Measurements from ENCODE around the gene SPART.

SPART gene

GRCh38 chr13:36346222-36347083, at the start of gene SPART:
SPART (minus strand) TSS chr13:36346394; CDS start chr13:36335830, 10,564 bp downstream.
- Mint-ChIP-seq H3K36me3 (no peaks in the 10 kb centered on the region), H3K27me3 (peaks cover 19% of the 10 kb centered on the region), H3K27ac (peak within 1 kb of the TSS; percentile 86), H3K9me3 (no peaks in the 10 kb centered on the region), H3K4me1 (peaks cover 13% of the 10 kb centered on the region), H3K4me3 (peak within 1 kb of the TSS; percentile 84)
- peak; percentile 92 for ATAC-seq

DNA sequence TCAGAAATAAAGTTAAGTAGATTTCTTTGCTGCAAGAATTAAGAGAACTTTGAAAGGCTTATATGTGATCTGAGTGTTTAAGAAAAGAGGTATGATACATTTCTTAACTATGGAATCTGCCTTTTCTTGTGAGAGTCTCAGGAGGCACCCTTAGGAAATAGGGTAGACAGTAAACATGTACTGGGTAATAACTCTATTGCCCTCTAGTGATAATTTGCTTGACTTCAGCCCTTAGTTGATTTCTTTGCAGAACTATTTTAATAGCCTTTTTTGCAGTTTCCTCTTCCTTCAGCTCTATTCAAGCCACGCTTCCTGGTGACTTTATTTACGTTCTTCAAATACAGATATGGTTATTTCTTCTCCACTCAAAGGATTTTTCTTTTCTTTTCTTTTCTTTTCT, 49.1 kb upstream of the SPART start:
- Mint-ChIP-seq H3K4me1 (no peaks in the 10 kb centered on the region), H3K27ac (no peak overlapping the region), H3K4me3 (no peak overlapping the region), H3K9me3 (peaks cover 4% of the 10 kb centered on the region), H3K36me3 (no peaks in the 10 kb centered on the region), H3K27me3 (no peaks in the 10 kb centered on the region)
- no peak for ATAC-seq

GRCh38 chr13:36385489-36385888, 39.3 kb upstream of the SPART start:
- H3K27ac Mint-ChIP-seq: no peak overlapping the region
- H3K36me3 Mint-ChIP-seq: no peaks in the 10 kb centered on the region
- no peak overlapping the region for H3K4me3 Mint-ChIP-seq
- no peak for ATAC-seq
- peaks cover 7% of the 10 kb centered on the region for H3K9me3 Mint-ChIP-seq
- H3K27me3 Mint-ChIP-seq: no peaks in the 10 kb centered on the region
- H3K4me1 Mint-ChIP-seq: no peaks in the 10 kb centered on the region

- no peak overlapping the region for H3K4me3 Mint-ChIP-seq
- no peaks in the 10 kb centered on the region for H3K27me3 Mint-ChIP-seq
- no peaks in the 10 kb centered on the region for H3K4me1 Mint-ChIP-seq
- H3K9me3 Mint-ChIP-seq: no peaks in the 10 kb centered on the region
- no peaks in the 10 kb centered on the region for H3K36me3 Mint-ChIP-seq
- no peak for ATAC-seq
- H3K27ac Mint-ChIP-seq: no peak overlapping the region
Measured at GRCh38 chr13:36382030-36382429, 35.8 kb upstream of the SPART start.

- no peak for ATAC-seq
- Mint-ChIP-seq H3K9me3 (no peaks in the 10 kb centered on the region), H3K27ac (no peak overlapping the region), H3K4me3 (no peak overlapping the region), H3K36me3 (no peaks in the 10 kb centered on the region), H3K4me1 (no peaks in the 10 kb centered on the region), H3K27me3 (no peaks in the 10 kb centered on the region)
Measured at GRCh38 chr13:36377826-36378468, 31.8 kb upstream of the SPART start.

DNA sequence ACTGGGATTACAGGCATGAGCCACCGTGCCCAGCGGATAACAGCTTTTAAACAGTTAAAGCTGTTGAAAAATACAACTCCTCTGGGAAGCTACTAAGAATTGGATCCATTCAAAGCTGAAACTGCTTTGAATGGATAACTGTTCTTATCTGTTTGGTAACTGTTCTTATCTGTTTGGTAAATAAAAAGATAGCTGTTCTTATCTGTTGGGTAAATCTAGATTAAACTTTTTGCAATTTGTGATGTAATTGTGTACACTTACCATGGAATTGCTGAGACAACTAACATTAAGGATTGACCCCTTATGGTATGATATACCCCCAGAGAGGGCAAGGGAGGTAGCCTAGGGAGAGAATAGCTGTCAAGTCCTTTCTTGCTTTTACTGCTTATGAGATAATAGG, 27.9 kb upstream of the SPART start:
- no peaks in the 10 kb centered on the region for H3K36me3 Mint-ChIP-seq
- ATAC-seq: no peak
- H3K4me1 Mint-ChIP-seq: no peaks in the 10 kb centered on the region

GRCh38 chr13:36371185-36371584, 25.0 kb upstream of the SPART start:
- Mint-ChIP-seq H3K4me3 (no peak overlapping the region), H3K9me3 (peaks cover 3% of the 10 kb centered on the region), H3K27ac (no peak overlapping the region), H3K4me1 (no peaks in the 10 kb centered on the region), H3K36me3 (no peaks in the 10 kb centered on the region), H3K27me3 (peaks cover 5% of the 10 kb centered on the region)
- ATAC-seq: no peak

More for the DNA sequence above, 27.9 kb upstream of the SPART start:
- Mint-ChIP-seq H3K4me3 (no peak overlapping the region), H3K27me3 (no peaks in the 10 kb centered on the region), H3K27ac (no peak overlapping the region), H3K9me3 (peaks cover 3% of the 10 kb centered on the region)

GRCh38 chr13:36370108-36370429, 23.9 kb upstream of the SPART start:
- Mint-ChIP-seq H3K9me3 (peaks cover 3% of the 10 kb centered on the region), H3K27ac (no peak overlapping the region), H3K4me1 (no peaks in the 10 kb centered on the region)

GRCh38 chr13:36369268-36370107, 23.3 kb upstream of the SPART start:
- Mint-ChIP-seq H3K36me3 (no peaks in the 10 kb centered on the region), H3K27me3 (peaks cover 7% of the 10 kb centered on the region), H3K4me1 (no peaks in the 10 kb centered on the region), H3K9me3 (peaks cover 3% of the 10 kb centered on the region), H3K4me3 (no peak overlapping the region), H3K27ac (no peak overlapping the region)
- ATAC-seq: no peak

More at GRCh38 chr13:36370108-36370429, 23.9 kb upstream of the SPART start:
- no peak for ATAC-seq
- no peak overlapping the region for H3K4me3 Mint-ChIP-seq
- H3K27me3 Mint-ChIP-seq: peaks cover 7% of the 10 kb centered on the region
- H3K36me3 Mint-ChIP-seq: no peaks in the 10 kb centered on the region

GRCh38 chr13:36366031-36366430, 19.8 kb upstream of the SPART start:
- Mint-ChIP-seq H3K4me3 (no peak overlapping the region), H3K27ac (no peak overlapping the region), H3K36me3 (no peaks in the 10 kb centered on the region), H3K27me3 (peaks cover 7% of the 10 kb centered on the region), H3K9me3 (no peaks in the 10 kb centered on the region), H3K4me1 (no peaks in the 10 kb centered on the region)
- ATAC-seq: no peak

GRCh38 chr13:36363366-36363863, 17.2 kb upstream of the SPART start:
- H3K36me3 Mint-ChIP-seq: no peaks in the 10 kb centered on the region
- no peaks in the 10 kb centered on the region for H3K4me1 Mint-ChIP-seq
- peaks cover 7% of the 10 kb centered on the region for H3K27me3 Mint-ChIP-seq
- no peak for ATAC-seq
- H3K9me3 Mint-ChIP-seq: no peaks in the 10 kb centered on the region
- no peak overlapping the region for H3K4me3 Mint-ChIP-seq
- no peak overlapping the region for H3K27ac Mint-ChIP-seq

DNA sequence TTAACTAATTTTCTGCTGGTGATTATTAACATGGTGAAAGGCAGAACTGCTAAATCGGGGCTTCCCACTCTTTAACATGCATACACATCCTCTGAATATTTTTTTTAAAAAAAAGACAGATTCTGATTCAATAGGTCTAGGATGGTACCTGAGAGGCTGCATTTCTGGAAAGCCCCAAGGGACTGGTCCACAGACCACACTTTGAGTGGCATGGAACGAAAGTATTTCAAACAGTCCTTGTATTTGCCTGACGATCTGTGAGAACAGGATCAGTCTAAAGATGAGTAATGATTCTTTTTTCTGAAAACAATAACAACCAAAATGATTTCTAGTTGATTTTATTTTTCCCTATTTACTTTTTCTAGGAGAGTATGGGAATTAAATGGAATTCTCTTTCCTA, 16.7 kb upstream of the SPART start:
- Mint-ChIP-seq H3K4me3 (no peak overlapping the region), H3K36me3 (no peaks in the 10 kb centered on the region), H3K9me3 (no peaks in the 10 kb centered on the region), H3K27me3 (peaks cover 7% of the 10 kb centered on the region), H3K27ac (no peak overlapping the region), H3K4me1 (no peaks in the 10 kb centered on the region)
- ATAC-seq: no peak

- no peak for ATAC-seq
- Mint-ChIP-seq H3K36me3 (no peaks in the 10 kb centered on the region), H3K27me3 (peaks cover 7% of the 10 kb centered on the region), H3K27ac (no peak overlapping the region), H3K4me1 (no peaks in the 10 kb centered on the region), H3K4me3 (no peak overlapping the region), H3K9me3 (no peaks in the 10 kb centered on the region)
Measured at GRCh38 chr13:36362251-36362650, 16.1 kb upstream of the SPART start.

GRCh38 chr13:36360903-36361302, 14.7 kb upstream of the SPART start:
- Mint-ChIP-seq H3K9me3 (no peaks in the 10 kb centered on the region), H3K27me3 (no peaks in the 10 kb centered on the region), H3K4me1 (no peaks in the 10 kb centered on the region), H3K36me3 (no peaks in the 10 kb centered on the region), H3K4me3 (no peak overlapping the region), H3K27ac (no peak overlapping the region)
- no peak for ATAC-seq

DNA sequence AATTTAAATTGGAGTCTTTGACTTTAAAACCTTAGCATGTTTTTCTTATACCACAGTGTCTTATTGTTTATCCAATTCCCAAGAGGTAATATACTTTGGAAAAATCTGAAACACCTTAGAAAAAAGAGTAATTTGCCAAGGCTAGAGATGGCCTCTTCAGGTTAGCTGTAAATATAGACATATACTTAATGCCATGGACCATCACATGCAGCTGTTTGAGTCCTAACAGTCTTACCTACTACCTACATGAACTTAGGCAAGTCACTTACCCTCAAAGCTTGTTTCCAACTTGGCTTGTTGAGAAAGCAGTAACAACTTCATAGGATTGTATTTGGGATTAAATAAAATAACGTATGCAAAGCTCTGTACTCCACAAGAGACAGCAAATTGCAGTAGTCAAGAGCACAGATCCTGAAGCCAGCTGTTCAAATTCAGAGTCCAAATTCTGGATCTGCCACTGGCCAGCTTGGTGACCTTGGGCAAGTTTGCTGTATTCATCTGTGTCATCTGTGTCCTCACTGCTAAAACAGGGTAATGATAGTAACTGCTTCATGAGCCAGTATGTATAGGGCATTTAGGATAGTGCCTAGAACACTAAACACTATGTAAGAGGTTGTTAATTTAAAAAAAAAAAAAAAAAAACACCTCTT, 13.2 kb upstream of the SPART start:
- no peak overlapping the region for H3K27ac Mint-ChIP-seq
- no peak overlapping the region for H3K4me3 Mint-ChIP-seq
- no peaks in the 10 kb centered on the region for H3K4me1 Mint-ChIP-seq
- no peak for ATAC-seq
- no peaks in the 10 kb centered on the region for H3K27me3 Mint-ChIP-seq
- no peaks in the 10 kb centered on the region for H3K9me3 Mint-ChIP-seq
- H3K36me3 Mint-ChIP-seq: no peaks in the 10 kb centered on the region
